Stomach (tissue), 4 donors: ENCODE measurements around the gene PRDM16.

ENCODE experiments used
- CTCF ChIP-seq, 7 experiments: fragments of 450-650 bp in 4 of 7; fragments of 200-600 bp in 3 of 7; sonication (generic) in 3 of 7; IDR thresholded peaks; one replicate each; pipeline ENCODE4 v1.5.1; 2016 to 2019; ENCODE audit warnings: antibody characterized with exemption in 7 of 7, control low read depth in 2 of 7, mild to moderate bottlenecking in 1 of 7
- EP300 ChIP-seq: sonication (generic); formaldehyde crosslinking; IDR thresholded peaks from one replicate; pipeline ENCODE4 v1.6.1; 2017; ENCODE audit warnings: antibody characterized with exemption
- POLR2AphosphoS5 ChIP-seq, 3 donors: sonication (generic); formaldehyde crosslinking; IDR thresholded peaks; one replicate each; pipeline ENCODE4 v1.6.1; 2016; ENCODE audit warnings: antibody characterized with exemption in 3 of 3

GRCh38 chr1:3225661-3226060, 156.7 kb downstream of the PRDM16 start:
- no peak for TF ChIP-seq CTCF (IDR thresholded peaks at IDR 0.05)
- no peak for TF ChIP-seq EP300
- TF ChIP-seq POLR2AphosphoS5 (IDR thresholded peaks at IDR 0.05), result no peak
